ENCODE data around the gene GSK3B. TPM values are rescaled to one million over a fixed set of nuclear protein-coding genes. Genes with fewer than 3 reads are reported as not detected.

Gene GSK3B
- total RNA-seq, 1 experiment from 2014 or later, result 50.0 TPM

- no peaks in the 10 kb centered on the region for H3K79me2 ChIP-seq (ENCODE audit: insufficient read depth, low read length)
Measured at GRCh38 chr3:119819806-119820205, 274.4 kb downstream of the GSK3B start.

More at GRCh38 chr3:119819806-119820205, 274.4 kb downstream of the GSK3B start:
- ATAC-seq (no peak), DNase-seq (ENCODE audit: low read depth, low spot score) (no peak)
- H3K4me1 ChIP-seq (ENCODE audit: control insufficient read depth in 1 of 2, insufficient read depth in 2 of 2, low read length in 2 of 2), result no peaks in the 10 kb centered on the region
- ChIA-PET POLR2A (no interaction called here), CTCF (interaction anchor here (1.0 to 1.4 kb wide), 2 partner anchors 11 to 327 kb away, joined by 5 to 6 read pairs; no protein-coding TSS in a partner anchor), RAD21 (ENCODE audit: low non-redundant PET in 1 of 2, low total read pairs in 2 of 2, uncharacterized antibody in 2 of 2, unreplicated experiment in 2 of 2) (no interaction called here)
- H3K27ac ChIP-seq (ENCODE audit: low read depth, low read length), result no peak overlapping the region
- H3K9ac ChIP-seq (ENCODE audit: low read length), result no peak overlapping the region
- H3K4me2 ChIP-seq (ENCODE audit: low read length), result no peak overlapping the region
- no peak overlapping the region for H3K4me3 ChIP-seq (replicated peaks in 1 of 2; ENCODE audit: low read depth in 1 of 2, low read length in 2 of 2)
- intact Hi-C loops (cut with micrococcal nuclease), result loop anchor here (5.0 kb wide), 1 partner anchor 377 kb away; no protein-coding TSS in a partner anchor
- H3K27me3 ChIP-seq (ENCODE audit: insufficient read depth, low read length), result no peaks in the 10 kb centered on the region
- no TSS peak for BruUV-seq (replicated peaks)
- H3K9me2 ChIP-seq (ENCODE audit: insufficient read depth), result no peaks in the 10 kb centered on the region
- no peaks in the 10 kb centered on the region for H4K20me1 ChIP-seq (ENCODE audit: insufficient read depth)
- H3K36me3 ChIP-seq (ENCODE audit: control insufficient read depth in 1 of 2, insufficient read depth in 2 of 2, low read length in 2 of 2), result no peaks in the 10 kb centered on the region
- H2AFZ ChIP-seq (ENCODE audit: low read depth, low read length, poor library complexity, severe bottlenecking), result no peak overlapping the region
- no peak for TF ChIP-seq CEBPB (IDR thresholded peaks at IDR 0.05; ENCODE audit: low read depth)
- no peak for TF ChIP-seq RAD21 (IDR thresholded peaks at IDR 0.05; ENCODE audit: low read depth)
- TF ChIP-seq EGR1 (IDR thresholded peaks at IDR 0.05; ENCODE audit: low read depth), result no peak
- TF ChIP-seq ATF3 (IDR thresholded peaks at IDR 0.05), result no peak
- TF ChIP-seq TCF7L2 (IDR thresholded peaks at IDR 0.05; ENCODE audit: borderline replicate concordance, extremely low read depth, insufficient read depth, insufficient read length), result no peak
- TF ChIP-seq SP1 (IDR thresholded peaks at IDR 0.05; ENCODE audit: low read depth), result no peak
- TF ChIP-seq JUND (IDR thresholded peaks at IDR 0.05), result no peak
- TF ChIP-seq ZFX (IDR thresholded peaks at IDR 0.05), result no peak
- no peak for TF ChIP-seq EZH2phosphoT487 (IDR thresholded peaks at IDR 0.05; ENCODE audit: borderline replicate concordance)
- TF ChIP-seq SRF (IDR thresholded peaks at IDR 0.05; ENCODE audit: low read depth), result no peak
- TF ChIP-seq CBX3 (IDR thresholded peaks at IDR 0.05; ENCODE audit: low read depth), result no peak
- no peak for TF ChIP-seq POLR2A (IDR thresholded peaks at IDR 0.05; ENCODE audit: borderline replicate concordance, extremely low read depth, insufficient read depth, insufficient read length)
- TF ChIP-seq YY1 (IDR thresholded peaks at IDR 0.05; ENCODE audit: extremely low read depth, insufficient replicate concordance, low read depth, low read length), result no peak
- no peak for TF ChIP-seq REST (IDR thresholded peaks at IDR 0.05; ENCODE audit: low read depth)
- TF ChIP-seq FOSL1 (IDR thresholded peaks at IDR 0.05; ENCODE audit: low read depth), result no peak
- no peaks in the 10 kb centered on the region for H3K9me3 ChIP-seq (ENCODE audit: control insufficient read depth in 1 of 2, insufficient read depth in 1 of 2, low read depth in 1 of 2, low read length in 2 of 2)

All from HCT116 (cell line).